K562 (cell line): ENCODE results near the gene KLHL18. TPM values are rescaled to one million over a fixed set of nuclear protein-coding genes. Genes with fewer than 3 reads are reported as not detected.

Experiments
- CREB1 ChIP-seq, 2 experiments: sonication (generic) in 1 of 2; formaldehyde crosslinking in 1 of 2; IDR thresholded peaks; 2 replicates each; pipeline versions ENCODE4 v1.6.1 to v1.8.0; 2012 to 2022; ENCODE audit warnings: inconsistent platforms in 1 of 2, mild to moderate bottlenecking in 1 of 2, missing genetic modification reagents in 1 of 2, moderate library complexity in 1 of 2
- CUX1 ChIP-seq: fragments of 200-800 bp; sonication (Bioruptor generic); IDR thresholded peaks from 2 replicates; pipeline ENCODE4 v1.6.1; 2016; ENCODE audit warnings: missing genetic modification characterization, missing compliant biosample characterization
- GTF2B ChIP-seq: IDR thresholded peaks from 2 replicates; pipeline ENCODE4 v1.6.1; 2011; ENCODE audit not compliant: insufficient read length; ENCODE audit errors: extremely low read depth
- KDM5B ChIP-seq: fragments of 200-600 bp; sonication (generic); IDR thresholded peaks from 2 replicates; pipeline ENCODE4 v1.6.1; 2012; ENCODE audit warnings: low read depth, mild to moderate bottlenecking, moderate library complexity, low read length, control low read depth, inconsistent platforms; ENCODE audit not compliant: insufficient replicate concordance
- KLF16 ChIP-seq: IDR thresholded peaks from 2 replicates; pipeline ENCODE4 v1.6.1; 2016; ENCODE audit warnings: antibody characterized with exemption
- MLLT1 ChIP-seq, 2 experiments: fragments of 450-650 bp; IDR thresholded peaks; 2 replicates each; pipeline ENCODE4 v1.6.1; 2016
- NCOA1 ChIP-seq: fragments of 450-650 bp; IDR thresholded peaks from 2 replicates; pipeline ENCODE4 v1.6.1; 2016; ENCODE audit warnings: low read depth
- POLR2B ChIP-seq: fragments of 450-650 bp; IDR thresholded peaks from 2 replicates; pipeline ENCODE4 v1.6.1; 2018; ENCODE audit warnings: low read depth; ENCODE audit not compliant: partially characterized antibody
- RBM39 ChIP-seq: fragments of 200-400 bp; formaldehyde crosslinking; optimal IDR thresholded peaks from 2 replicates; pipeline ENCODE3; 2018; ENCODE audit warnings: low read depth, low read length
- SP2 ChIP-seq: IDR thresholded peaks from 2 replicates; pipeline ENCODE4 v1.6.1; 2011; ENCODE audit warnings: mild to moderate bottlenecking, low read depth, low read length, moderate library complexity; ENCODE audit not compliant: poor library complexity, severe bottlenecking; ENCODE audit errors: extremely low read depth
- TFAM ChIP-seq: fragments of 250-450 bp; sonication (Bioruptor Pico); conservative IDR thresholded peaks from 2 replicates; pipeline ENCODE4 v1.5.0; 2021; ENCODE audit warnings: mild to moderate bottlenecking, moderate library complexity
- TFAP4 ChIP-seq: sonication (generic); formaldehyde crosslinking; IDR thresholded peaks from 2 replicates; pipeline ENCODE4 v1.8.0; 2022; ENCODE audit warnings: missing genetic modification reagents, mild to moderate bottlenecking, moderate library complexity, borderline replicate concordance
- ZBTB11 ChIP-seq, 3 experiments: fragments of 200-800 bp in 1 of 3; fragments of 250-450 bp in 1 of 3; fragments of 450-650 bp in 1 of 3; sonication (Bioruptor Pico) in 1 of 3; sonication (Bioruptor generic) in 1 of 3; formaldehyde crosslinking in 1 of 3; IDR thresholded peaks; 2 replicates each; pipeline versions ENCODE4 v1.6.1 to v1.8.0; 2016 to 2022; ENCODE audit warnings: mild to moderate bottlenecking in 2 of 3, missing genetic modification characterization in 2 of 3, missing compliant biosample characterization in 1 of 3, moderate library complexity in 1 of 3
- ZNF584 ChIP-seq: fragments of 200-800 bp; sonication (Bioruptor generic); IDR thresholded peaks from 2 replicates; pipeline ENCODE4 v1.6.1; 2016; ENCODE audit warnings: low read depth, mild to moderate bottlenecking, missing genetic modification characterization, missing compliant biosample characterization
- polyA plus RNA-seq, 8 experiments: library from polyadenylated mRNA; depleted of rRNA in 4 of 8; stranded (reverse) in 5 of 8; unstranded in 3 of 8; fragments of >200 nt; fragmentation: Nextera tagmentation in 2 of 8; fragmentation: Illumina TruSeq in 1 of 8; extraction: Ambion mirVana in 2 of 8; extraction: Trizol in 1 of 8; gene quantifications; 2 replicates each; pipeline versions ENCODE4 v1.2.1 to v1.2.3, GENCODE V29; 2011 to 2014; ENCODE audit warnings: inconsistent platforms in 1 of 8, missing spikeins in 1 of 8
- total RNA-seq, 7 experiments: library from RNA; depleted of rRNA in 6 of 7; stranded (reverse); fragments of >200 nt in 6 of 7; fragmentation: Illumina TruSeq in 2 of 7; extraction: Trizol in 2 of 7; gene quantifications; 2 replicates each; pipeline versions ENCODE4 v1.2.1 to v1.2.3, GENCODE V29; 2011 to 2021; ENCODE audit warnings: low replicate concordance in 1 of 7

KLHL18 gene
- total and polyA plus RNA-seq, 9 of the 15 experiments (the other 6 are each of a cell fraction or from before 2014, with no cell fraction given), result 26.7 to 97.5 (median 48.7) TPM

GRCh38 chr3:47347217-47347801, 64.6 kb downstream of the KLHL18 start (continued):
- TF ChIP-seq MLLT1 (IDR thresholded peaks at IDR 0.05), result peak in 1 of 2 experiments; percentile 99; a peak in 2 of 4 replicates
- TF ChIP-seq CREB1 (IDR thresholded peaks at IDR 0.05), result no peak
- TF ChIP-seq CREB1 (CRISPR knock-in tag; IDR thresholded peaks at IDR 0.05), result no peak
- TF ChIP-seq POLR2B, result no peak
- TF ChIP-seq ZBTB11 (CRISPR knock-in tag; IDR thresholded peaks at IDR 0.05), result peak in 1 of 3 experiments; percentile 52; a peak in 1 of 6 replicates
- TF ChIP-seq RBM39, result no peak
- no peak for TF ChIP-seq GTF2B
- no peak for TF ChIP-seq SP2
- TF ChIP-seq KDM5B, result no peak
- no peak; the same call in 1 of the 2 replicates for TF ChIP-seq CUX1
- TF ChIP-seq NCOA1, result peak; percentile 82; the same call in 1 of the 2 replicates
- peak; percentile 38; the same call in 1 of the 2 replicates for TF ChIP-seq TFAP4 (CRISPR knock-in tag)
- TF ChIP-seq TFAM, result no peak
- peak; percentile 89 for TF ChIP-seq KLF16
- TF ChIP-seq ZNF584 (CRISPR knock-in tag), result no peak
